Activated T-helper 1 cell treated with anti-CD3 and anti-CD28 coated beads, Interleukin-12 subunit alpha, Interleukin-12 subunit beta, Interleukin-2, Interleukin-4 antibody, amounts not matched to agents 30 ng/mL and 10 ng/mL and 1 ng/mL, durations not matched to agents 14 hours and 24 hours and 36 hours (primary cell): ENCODE results near the gene GHRL. TPM values are rescaled to one million over a fixed set of nuclear protein-coding genes. Genes with fewer than 3 reads are reported as not detected.

Experiments
- DNase-seq: peaks from one replicate; pipeline ENCODE4 v3.0.0; 2021; ENCODE audit warnings: low spot score
- H3K27ac Mint-ChIP-seq: one replicate; pipeline ENCODE4 v1.8.0; 2021; ENCODE audit warnings: mild to moderate bottlenecking, mixed read lengths
- H3K27me3 Mint-ChIP-seq: one replicate; pipeline ENCODE4 v1.8.0; 2022; ENCODE audit warnings: mild to moderate bottlenecking, moderate library complexity, mixed read lengths; ENCODE audit not compliant: insufficient read depth
- H3K36me3 Mint-ChIP-seq: one replicate; pipeline ENCODE4 v1.8.0; 2021; ENCODE audit warnings: low read depth, mixed read lengths
- H3K4me1 Mint-ChIP-seq: one replicate; pipeline ENCODE4 v1.8.0; 2021; ENCODE audit warnings: low read depth, mixed read lengths
- H3K4me3 Mint-ChIP-seq: one replicate; pipeline ENCODE4 v1.8.0; 2021; ENCODE audit warnings: mild to moderate bottlenecking, moderate library complexity, mixed read lengths
- H3K9me3 Mint-ChIP-seq: one replicate; pipeline ENCODE4 v1.8.0; 2021; ENCODE audit warnings: mixed read lengths
- intact Hi-C: fragments of 100-400 bp; cut with micrococcal nuclease; formaldehyde crosslinking; loops from one replicate; pipeline ENCODE4 v1.15.1; 2024
- total RNA-seq: library from RNA; stranded (reverse); gene quantifications from 2 replicates; pipeline ENCODE4 v1.2.3, GENCODE V29; 2022

GHRL gene
- total RNA-seq, 1 donor from 2014 or later = 1.8 TPM

- no peak overlapping the region for H3K4me3 Mint-ChIP-seq
- H3K36me3 Mint-ChIP-seq = peaks cover 54% of the 10 kb centered on the region
- intact Hi-C loops = no loop called here
- no peak overlapping the region for H3K27ac Mint-ChIP-seq
- DNase-seq = no peak
- no peaks in the 10 kb centered on the region for H3K9me3 Mint-ChIP-seq
- no peaks in the 10 kb centered on the region for H3K27me3 Mint-ChIP-seq
- peaks cover 59% of the 10 kb centered on the region for H3K4me1 Mint-ChIP-seq
Observed at GRCh38 chr3:10287936-10288574, 4.7 kb downstream of the GHRL start.

DNA sequence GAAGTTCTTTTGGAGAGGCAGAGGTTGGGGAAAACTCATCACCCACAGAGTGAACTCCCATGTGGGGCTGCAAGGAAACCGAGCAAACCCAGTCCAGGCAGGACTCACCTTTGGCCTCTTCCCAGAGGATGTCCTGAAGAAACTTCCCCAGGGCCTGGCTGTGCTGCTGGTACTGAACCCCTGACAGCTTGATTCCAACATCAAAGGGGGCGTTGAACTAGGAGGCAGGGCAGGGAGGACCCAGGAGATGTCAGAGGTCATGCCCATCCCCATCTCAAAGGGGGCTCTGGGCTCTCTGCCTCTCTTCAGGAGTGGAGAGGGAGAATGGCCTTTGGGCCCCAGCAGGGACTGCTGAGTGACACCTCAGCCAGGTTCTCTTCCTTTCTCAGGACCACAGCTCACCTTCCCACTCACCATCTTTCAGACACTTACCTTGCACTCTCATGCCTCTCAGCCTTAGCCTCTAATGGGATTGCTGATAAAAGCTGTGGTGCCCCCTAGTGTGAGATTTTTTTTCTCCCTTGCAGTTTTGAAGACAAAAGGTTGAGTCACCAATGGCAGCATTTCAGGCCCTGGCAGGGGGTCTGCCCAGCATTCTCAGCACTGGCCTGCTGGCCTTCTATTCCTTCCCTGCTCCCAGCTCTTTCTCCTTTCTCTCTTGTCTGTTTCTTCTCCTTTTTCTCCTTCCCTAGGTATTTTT, 6.0 kb downstream of the GHRL start:
- Mint-ChIP-seq H3K9me3 (no peaks in the 10 kb centered on the region), H3K4me3 (no peak overlapping the region), H3K4me1 (peaks cover 57% of the 10 kb centered on the region), H3K36me3 (peaks cover 55% of the 10 kb centered on the region), H3K27me3 (no peaks in the 10 kb centered on the region), H3K27ac (peak overlapping the region; percentile 70)
- no peak for DNase-seq
- intact Hi-C loops = no loop called here

- Mint-ChIP-seq H3K9me3 (no peaks in the 10 kb centered on the region), H3K27me3 (no peaks in the 10 kb centered on the region), H3K27ac (peak overlapping the region; percentile 70), H3K36me3 (peaks cover 50% of the 10 kb centered on the region), H3K4me3 (peak overlapping the region; percentile 48), H3K4me1 (peaks cover 51% of the 10 kb centered on the region)
- intact Hi-C loops = no loop called here
- no peak for DNase-seq
Observed at GRCh38 chr3:10286133-10286524, 6.6 kb downstream of the GHRL start.

DNA sequence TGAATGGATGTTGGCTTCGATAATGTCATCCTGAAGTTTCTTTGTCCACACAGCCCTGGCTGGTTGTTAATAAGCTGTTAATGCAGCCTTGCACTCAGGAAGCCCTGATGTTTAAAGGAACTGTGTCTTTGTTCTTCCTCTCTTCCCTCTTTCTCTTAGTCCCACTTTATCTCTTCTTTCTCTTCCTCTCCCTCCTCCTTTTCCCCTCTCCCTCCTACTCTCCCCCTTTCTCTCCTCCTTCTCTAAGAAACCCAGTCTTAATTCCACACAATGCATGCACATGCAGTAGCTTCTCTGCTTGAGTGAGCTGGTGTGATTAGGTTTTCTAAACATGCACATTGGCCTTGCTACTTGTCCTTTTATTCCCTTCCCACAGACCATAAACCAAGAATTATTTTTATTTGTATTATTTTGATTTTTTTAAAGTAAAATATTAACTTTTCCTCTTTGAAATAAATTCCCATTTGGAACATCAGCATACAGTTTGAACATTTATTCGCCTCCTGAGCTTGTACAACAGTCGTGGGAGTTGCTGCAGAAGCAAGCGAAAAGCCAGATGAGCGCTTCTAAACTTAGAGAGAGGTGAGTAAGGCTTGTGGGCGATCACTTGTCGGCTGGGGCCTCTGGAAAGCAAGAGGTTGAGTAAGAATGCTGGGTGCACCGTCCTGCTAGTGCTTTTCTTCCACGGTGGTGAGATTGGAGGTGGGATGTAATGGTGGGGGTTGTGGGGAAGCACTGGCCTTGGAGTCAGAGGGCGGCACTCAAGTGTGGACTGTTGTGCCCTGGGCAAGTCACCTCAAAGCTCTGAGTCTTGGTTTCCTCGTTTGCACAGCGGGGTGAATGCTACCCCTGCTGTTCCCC, 7.2 kb downstream of the GHRL start:
- no peak for DNase-seq
- peaks cover 54% of the 10 kb centered on the region for H3K36me3 Mint-ChIP-seq
- peak overlapping the region; percentile 48 for H3K4me3 Mint-ChIP-seq
- no peaks in the 10 kb centered on the region for H3K27me3 Mint-ChIP-seq
- H3K9me3 Mint-ChIP-seq = no peaks in the 10 kb centered on the region
- H3K4me1 Mint-ChIP-seq = peaks cover 54% of the 10 kb centered on the region
- intact Hi-C loops = loop anchor here (2.0 kb wide), 1 partner anchor 35 kb away; no protein-coding TSS in a partner anchor
- H3K27ac Mint-ChIP-seq = peak overlapping the region; percentile 70

DNA sequence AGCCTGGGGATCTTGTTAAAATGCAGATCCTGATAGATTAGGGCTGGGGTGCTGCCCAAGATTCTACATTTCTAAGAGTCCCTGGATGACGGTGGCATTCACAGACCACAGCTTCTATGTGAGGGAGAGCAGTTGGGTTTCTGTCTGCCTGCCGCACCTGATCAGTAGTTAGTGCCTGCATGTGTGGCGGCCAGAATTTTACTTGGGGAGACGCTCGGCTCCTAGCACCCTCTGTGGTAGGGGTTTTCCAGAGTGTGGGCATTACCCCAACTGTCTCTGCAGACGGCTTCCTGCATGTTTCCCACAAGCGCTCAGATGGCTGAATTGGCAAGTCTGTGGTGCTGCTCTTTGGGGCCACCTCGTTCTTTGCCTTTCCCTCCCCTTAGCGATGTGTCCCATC, 8.3 kb downstream of the GHRL start:
- peak; percentile 32 for DNase-seq
- Mint-ChIP-seq H3K4me1 (peaks cover 62% of the 10 kb centered on the region), H3K36me3 (peaks cover 62% of the 10 kb centered on the region)

GRCh38 chr3:10283638-10284037, 9.1 kb downstream of the GHRL start:
- Mint-ChIP-seq H3K4me3 (peak overlapping the region; percentile 50), H3K27ac (peak overlapping the region; percentile 82), H3K27me3 (no peaks in the 10 kb centered on the region), H3K36me3 (peaks cover 64% of the 10 kb centered on the region), H3K9me3 (no peaks in the 10 kb centered on the region), H3K4me1 (peaks cover 71% of the 10 kb centered on the region)
- no peak for DNase-seq
- intact Hi-C loops = loop anchor here (2.0 kb wide), 1 partner anchor 33 kb away; no protein-coding TSS in a partner anchor

More for the DNA sequence above, 8.3 kb downstream of the GHRL start:
- Mint-ChIP-seq H3K4me3 (peak overlapping the region; percentile 50), H3K9me3 (no peaks in the 10 kb centered on the region), H3K27ac (peak overlapping the region; percentile 82), H3K27me3 (no peaks in the 10 kb centered on the region)
- intact Hi-C loops = loop anchor here (2.0 kb wide), 1 partner anchor 34 kb away; no protein-coding TSS in a partner anchor

GRCh38 chr3:10281951-10282350, 10.8 kb downstream of the GHRL start:
- Mint-ChIP-seq H3K27ac (peak overlapping the region; percentile 10), H3K9me3 (no peaks in the 10 kb centered on the region), H3K4me3 (peak overlapping the region; percentile 3), H3K27me3 (no peaks in the 10 kb centered on the region), H3K4me1 (peaks cover 71% of the 10 kb centered on the region), H3K36me3 (peaks cover 61% of the 10 kb centered on the region)
- no peak for DNase-seq
- intact Hi-C loops = no loop called here

DNA sequence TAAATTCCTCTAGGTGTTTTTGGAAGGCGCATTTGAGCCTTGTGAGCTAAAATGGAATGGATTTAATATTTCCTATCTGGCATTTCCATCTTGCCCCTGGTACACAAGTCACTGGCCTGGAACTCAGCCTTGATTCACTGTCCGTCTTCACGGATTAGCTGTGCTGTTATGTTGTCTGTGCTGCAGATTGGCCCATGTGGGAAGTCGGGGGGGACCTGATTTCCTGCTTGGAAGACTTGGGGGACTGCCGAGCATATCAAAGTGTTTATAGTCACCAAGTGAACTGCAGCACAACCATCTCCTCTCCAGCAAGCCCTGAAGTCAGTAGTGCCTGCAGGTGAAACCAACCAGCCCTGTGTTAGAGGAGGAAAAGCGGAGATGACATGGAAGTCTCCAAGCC, 12.2 kb downstream of the GHRL start:
- peaks cover 54% of the 10 kb centered on the region for H3K36me3 Mint-ChIP-seq
- H3K27me3 Mint-ChIP-seq = no peaks in the 10 kb centered on the region
- intact Hi-C loops = no loop called here
- H3K9me3 Mint-ChIP-seq = no peaks in the 10 kb centered on the region
- peaks cover 60% of the 10 kb centered on the region for H3K4me1 Mint-ChIP-seq
- no peak overlapping the region for H3K4me3 Mint-ChIP-seq
- DNase-seq = no peak
- peak overlapping the region; percentile 55 for H3K27ac Mint-ChIP-seq

DNA sequence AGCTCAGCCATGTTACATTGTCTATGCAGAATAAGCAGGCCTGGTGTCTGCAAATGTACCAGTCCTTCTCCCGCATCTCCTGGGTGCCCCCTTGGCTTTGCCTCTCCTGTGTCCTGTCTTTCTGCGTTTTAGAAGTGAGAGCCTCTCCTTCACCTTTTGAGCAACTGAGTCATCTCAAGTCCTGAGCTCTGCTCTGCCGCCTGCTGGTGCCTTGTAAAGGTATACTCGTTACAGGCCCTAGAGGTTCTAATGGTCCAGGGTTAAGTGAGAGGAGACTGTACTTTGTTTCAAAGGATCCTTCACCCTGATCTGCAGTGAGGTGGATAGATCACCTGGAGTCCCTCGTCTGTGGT, 12.6 kb downstream of the GHRL start:
- Mint-ChIP-seq H3K27ac (peak overlapping the region; percentile 48), H3K27me3 (no peaks in the 10 kb centered on the region), H3K9me3 (no peaks in the 10 kb centered on the region), H3K4me3 (no peak overlapping the region), H3K36me3 (peaks cover 51% of the 10 kb centered on the region), H3K4me1 (peaks cover 56% of the 10 kb centered on the region)
- intact Hi-C loops = no loop called here
- DNase-seq = no peak

DNA sequence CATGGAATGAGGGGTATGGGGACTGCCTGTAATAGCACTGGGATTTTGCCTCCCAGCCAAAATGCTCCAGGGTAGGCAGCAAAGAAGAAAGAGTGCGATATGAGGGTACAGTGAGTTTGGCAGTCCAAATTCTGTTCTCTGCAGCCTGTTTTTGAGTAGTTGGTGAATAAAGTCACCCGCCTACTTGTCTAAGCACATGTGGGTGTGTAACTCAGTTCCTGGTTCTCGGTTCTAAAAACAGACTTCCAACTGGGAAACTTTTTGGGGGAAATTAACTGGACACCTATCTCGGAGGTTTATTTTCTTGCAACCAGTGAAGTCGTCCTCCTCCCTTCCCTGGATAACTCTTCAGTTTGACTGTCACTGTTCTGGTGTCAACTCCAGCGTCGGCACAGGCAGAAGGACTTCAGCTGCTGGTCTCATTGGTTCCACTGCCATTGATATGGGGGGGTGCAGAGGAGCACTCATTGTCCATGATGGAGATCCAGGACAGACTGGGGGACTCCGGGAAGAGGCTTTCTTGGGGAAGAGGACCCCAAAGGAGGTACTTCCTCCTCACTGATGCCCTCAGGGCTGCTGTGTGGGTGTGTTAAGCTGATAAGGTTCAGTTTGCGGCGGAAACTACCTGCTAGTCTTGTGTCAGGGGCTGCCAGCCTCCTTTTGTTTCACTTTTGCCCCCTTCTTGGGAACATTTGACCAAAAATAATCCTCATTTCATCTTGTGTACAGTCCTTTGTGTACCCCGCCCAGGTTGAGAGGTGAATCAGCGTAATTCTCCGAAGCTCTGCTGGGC, 13.2 kb downstream of the GHRL start:
- Mint-ChIP-seq H3K27me3 (no peaks in the 10 kb centered on the region), H3K4me3 (no peak overlapping the region), H3K27ac (peak overlapping the region; percentile 52), H3K4me1 (peaks cover 51% of the 10 kb centered on the region), H3K36me3 (peaks cover 48% of the 10 kb centered on the region), H3K9me3 (no peaks in the 10 kb centered on the region)
- intact Hi-C loops = no loop called here
- no peak for DNase-seq

DNA sequence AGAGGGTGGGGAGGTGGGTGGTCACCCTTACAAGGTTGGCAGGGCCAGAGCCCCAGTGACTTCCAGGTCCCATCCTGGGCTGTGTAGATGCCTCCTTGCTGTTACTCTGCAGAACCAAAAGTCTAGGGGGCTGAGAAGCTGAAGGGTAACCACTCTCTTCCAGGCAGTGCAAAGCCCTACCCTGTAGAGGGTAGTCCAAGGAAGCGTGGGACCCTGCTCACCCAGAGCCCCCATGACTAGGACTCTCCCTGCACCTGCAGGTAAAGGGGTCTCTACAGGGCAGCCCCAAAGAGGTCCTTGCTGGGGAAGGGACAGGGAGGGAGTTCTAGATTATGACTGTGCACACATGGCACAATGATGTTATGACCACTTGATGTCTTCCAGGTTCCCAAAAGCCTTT, 14.2 kb downstream of the GHRL start:
- intact Hi-C loops = no loop called here
- Mint-ChIP-seq H3K4me1 (peaks cover 51% of the 10 kb centered on the region), H3K27me3 (no peaks in the 10 kb centered on the region), H3K4me3 (no peak overlapping the region), H3K36me3 (peaks cover 53% of the 10 kb centered on the region), H3K9me3 (no peaks in the 10 kb centered on the region), H3K27ac (peak overlapping the region; percentile 34)
- DNase-seq = no peak

- H3K4me3 Mint-ChIP-seq = no peak overlapping the region
- no peaks in the 10 kb centered on the region for H3K9me3 Mint-ChIP-seq
- H3K27ac Mint-ChIP-seq = peak overlapping the region; percentile 14
- DNase-seq = no peak
- intact Hi-C loops = no loop called here
- H3K36me3 Mint-ChIP-seq = peaks cover 54% of the 10 kb centered on the region
- H3K27me3 Mint-ChIP-seq = no peaks in the 10 kb centered on the region
- peaks cover 48% of the 10 kb centered on the region for H3K4me1 Mint-ChIP-seq
Observed at GRCh38 chr3:10277115-10277625, 15.6 kb downstream of the GHRL start.
